Vagina (tissue), 2 donors: ENCODE results near the gene ITGBL1. TPM values are rescaled to one million over a fixed set of nuclear protein-coding genes. Genes with fewer than 3 reads are reported as not detected.

ENCODE experiments used
- DNase-seq, 2 donors: peaks; one replicate each; pipeline ENCODE4 v3.0.0-alpha.2; 2017; ENCODE audit errors: extremely low spot score in 2 of 2
- H3K27ac ChIP-seq: fragments of 200-600 bp; sonication (generic); one replicate; pipeline ENCODE4 v1.5.1; 2019
- H3K27me3 ChIP-seq: fragments of 200-600 bp; sonication (generic); one replicate; pipeline ENCODE4 v1.5.1; 2019
- H3K36me3 ChIP-seq, 2 donors: fragments of 200-600 bp; sonication (generic); one replicate each; pipeline ENCODE4 v1.5.1; 2017 to 2019
- H3K4me1 ChIP-seq: fragments of 200-600 bp; sonication (generic); one replicate; pipeline ENCODE4 v1.5.1; 2019
- H3K4me3 ChIP-seq, 2 donors: fragments of 200-600 bp; sonication (generic); 1 replicate in 1 of 2; 2 replicates in 1 of 2; pipeline ENCODE4 v1.5.1; 2016 to 2019
- H3K9me3 ChIP-seq: fragments of 200-600 bp; sonication (generic); one replicate; pipeline ENCODE4 v1.5.1; 2019
- CTCF ChIP-seq, 3 experiments: fragments of 450-650 bp in 2 of 3; fragments of 200-600 bp in 1 of 3; sonication (generic) in 1 of 3; IDR thresholded peaks; one replicate each; pipeline ENCODE4 v1.5.1; 2017 to 2019; ENCODE audit warnings: antibody characterized with exemption in 3 of 3, mild to moderate bottlenecking in 2 of 3, moderate library complexity in 2 of 3
- POLR2A ChIP-seq, 2 donors: fragments of 450-650 bp; IDR thresholded peaks; one replicate each; pipeline ENCODE4 v1.6.1; 2017; ENCODE audit warnings: antibody characterized with exemption in 2 of 2, mild to moderate bottlenecking in 2 of 2, moderate library complexity in 2 of 2
- POLR2AphosphoS5 ChIP-seq, 2 donors: sonication (generic); formaldehyde crosslinking; IDR thresholded peaks; one replicate each; pipeline ENCODE4 v1.9.0; 2017; ENCODE audit warnings: antibody characterized with exemption in 2 of 2, mild to moderate bottlenecking in 2 of 2, low read depth in 1 of 2; ENCODE audit not compliant: insufficient read depth in 1 of 2
- intact Hi-C: fragments of 100-400 bp; cut with DNase I; formaldehyde crosslinking; loops from one replicate; pipeline ENCODE4 v1.15.1; 2023
- total RNA-seq: library from RNA; depleted of rRNA; stranded (reverse); fragments of >200 nt; gene quantifications from one replicate; pipeline ENCODE4 v1.2.3, GENCODE V29; 2016

Gene ITGBL1
- total RNA-seq, 1 donor from 2014 or later: 6.4 TPM

- TF ChIP-seq POLR2AphosphoS5 (IDR thresholded peaks at IDR 0.05; ENCODE audit: insufficient read depth in 1 of 2, low read depth in 1 of 2) (no peak), POLR2A (IDR thresholded peaks at IDR 0.05) (no peak), CTCF (IDR thresholded peaks at IDR 0.05) (no peak)
- no peaks in the 10 kb centered on the region for H3K9me3 ChIP-seq
- intact Hi-C loops: no loop called here
- no peak overlapping the region for H3K27ac ChIP-seq
- no peaks in the 10 kb centered on the region for H3K4me1 ChIP-seq
- DNase-seq: no peak
- H3K27me3 ChIP-seq: no peaks in the 10 kb centered on the region
- H3K4me3 ChIP-seq: no peak overlapping the region
- no peaks in the 10 kb centered on the region for H3K36me3 ChIP-seq
These were observed 28.6 kb upstream of the ITGBL1 start for GRCh38 chr13:101423872-101424271.

- no peak for DNase-seq
- no peaks in the 10 kb centered on the region for H3K36me3 ChIP-seq
- TF ChIP-seq POLR2A (IDR thresholded peaks at IDR 0.05): no peak
- TF ChIP-seq CTCF (IDR thresholded peaks at IDR 0.05): no peak
- TF ChIP-seq POLR2AphosphoS5 (IDR thresholded peaks at IDR 0.05; ENCODE audit: insufficient read depth in 1 of 2, low read depth in 1 of 2): no peak
- no peaks in the 10 kb centered on the region for H3K27me3 ChIP-seq
- intact Hi-C loops: no loop called here
- no peak overlapping the region for H3K27ac ChIP-seq
- H3K9me3 ChIP-seq: no peaks in the 10 kb centered on the region
- H3K4me3 ChIP-seq: no peak overlapping the region
- no peaks in the 10 kb centered on the region for H3K4me1 ChIP-seq
These were observed 27.9 kb upstream of the ITGBL1 start for GRCh38 chr13:101424381-101425155.

- Histone ChIP-seq H3K4me3 (no peak overlapping the region), H3K27ac (no peak overlapping the region), H3K27me3 (no peaks in the 10 kb centered on the region), H3K4me1 (no peaks in the 10 kb centered on the region), H3K9me3 (no peaks in the 10 kb centered on the region), H3K36me3 (no peaks in the 10 kb centered on the region)
- no peak for TF ChIP-seq CTCF (IDR thresholded peaks at IDR 0.05)
- no peak for TF ChIP-seq POLR2AphosphoS5 (IDR thresholded peaks at IDR 0.05; ENCODE audit: insufficient read depth in 1 of 2, low read depth in 1 of 2)
- no peak for TF ChIP-seq POLR2A (IDR thresholded peaks at IDR 0.05)
- DNase-seq: no peak
- intact Hi-C loops: no loop called here
These were observed 27.4 kb upstream of the ITGBL1 start for GRCh38 chr13:101425156-101425471.

- H3K27ac ChIP-seq: no peak overlapping the region
- no peak for DNase-seq
- intact Hi-C loops: no loop called here
- no peak overlapping the region for H3K4me3 ChIP-seq
- H3K4me1 ChIP-seq: no peaks in the 10 kb centered on the region
- no peaks in the 10 kb centered on the region for H3K36me3 ChIP-seq
- no peaks in the 10 kb centered on the region for H3K27me3 ChIP-seq
- TF ChIP-seq POLR2A (IDR thresholded peaks at IDR 0.05) (no peak), CTCF (IDR thresholded peaks at IDR 0.05) (no peak), POLR2AphosphoS5 (IDR thresholded peaks at IDR 0.05; ENCODE audit: insufficient read depth in 1 of 2, low read depth in 1 of 2) (no peak)
- H3K9me3 ChIP-seq: no peaks in the 10 kb centered on the region
These were observed 26.9 kb upstream of the ITGBL1 start for GRCh38 chr13:101425623-101426022.

- Histone ChIP-seq H3K9me3 (no peaks in the 10 kb centered on the region), H3K36me3 (no peaks in the 10 kb centered on the region), H3K27me3 (no peaks in the 10 kb centered on the region), H3K4me1 (no peaks in the 10 kb centered on the region), H3K4me3 (no peak overlapping the region), H3K27ac (no peak overlapping the region)
- TF ChIP-seq CTCF (IDR thresholded peaks at IDR 0.05): no peak
- TF ChIP-seq POLR2A (IDR thresholded peaks at IDR 0.05): no peak
- no peak for TF ChIP-seq POLR2AphosphoS5 (IDR thresholded peaks at IDR 0.05; ENCODE audit: insufficient read depth in 1 of 2, low read depth in 1 of 2)
- DNase-seq: no peak
- intact Hi-C loops: no loop called here
These were observed 22.7 kb upstream of the ITGBL1 start for GRCh38 chr13:101429733-101430132.
